OCI-LY3 (cell line): ENCODE data around the gene DDX10.

ENCODE experiments used
- CTCF ChIP-seq: fragments of 200-600, 300-600 bp; sonication (generic); IDR thresholded peaks from 2 replicates; pipeline ENCODE4 v1.5.1; 2014; ENCODE audit warnings: antibody characterized with exemption, low read length, low read depth
- EZH2phosphoT487 ChIP-seq: fragments of 200-600 bp; shearing (Covaris generic); IDR thresholded peaks from 2 replicates; pipeline ENCODE4 v1.6.1; 2018; ENCODE audit warnings: antibody characterized with exemption, mixed run types, low read depth

DNA sequence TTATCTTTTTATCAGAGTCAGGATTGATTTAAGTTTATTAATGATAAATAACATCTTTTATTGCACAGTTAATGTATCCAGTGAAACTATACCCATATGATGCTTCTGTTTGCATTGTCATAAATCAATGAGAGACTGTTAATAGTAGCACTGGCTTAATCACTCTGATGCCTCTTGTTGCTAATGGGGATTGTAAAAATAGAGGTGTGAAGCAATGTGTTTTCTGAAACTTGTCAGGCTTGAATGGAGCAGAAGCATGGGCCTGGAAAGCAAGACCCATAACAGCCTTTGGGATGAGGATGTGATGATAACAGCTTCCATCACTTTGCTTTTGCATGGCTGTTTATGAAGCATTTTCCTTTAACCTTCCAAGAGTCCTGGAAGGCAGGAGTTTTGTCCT, 319.7 kb downstream of the DDX10 start:
- TF ChIP-seq CTCF (no peak), EZH2phosphoT487 (no peak)
